Measurements from ENCODE around the gene TPST1. TPM values are rescaled to one million over a fixed set of nuclear protein-coding genes. Genes with fewer than 3 reads are reported as not detected.
"Not testable (repeated sequence)": the region's sequence is repeated elsewhere in the genome, so short reads cannot be mapped to it uniquely, and the experiment has no call there.

TPST1 gene
- total and polyA plus RNA-seq, 12 donors = 2.0 to 7.3 (median 4.7) TPM

DNA sequence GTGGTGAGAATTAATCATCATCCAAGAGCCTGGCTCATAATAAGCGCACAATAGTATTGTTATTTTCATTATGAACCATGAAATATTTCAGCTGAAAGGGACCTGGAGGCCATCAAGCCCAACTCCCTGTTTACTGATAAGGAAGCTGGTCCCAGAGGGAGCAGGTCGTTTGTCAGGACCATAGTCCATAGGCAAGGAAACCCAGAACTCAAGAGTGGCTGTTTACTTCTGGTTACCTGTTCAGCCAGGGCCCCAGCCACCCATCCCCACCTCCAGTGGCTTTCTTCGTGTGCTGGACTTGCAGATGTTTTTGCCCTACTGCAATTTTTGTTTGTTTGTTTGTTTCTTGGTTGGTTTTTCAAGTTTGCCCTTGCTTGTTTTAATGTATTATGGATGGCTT, 152.0 kb downstream of the TPST1 start:
- intact Hi-C loops (cut with DNase I) = no loop called here
- Histone ChIP-seq H3K4me1 (peaks cover 0 to 10% (median 0%) of the 10 kb centered on the region in 9 donors), H3K27ac (no peak overlapping the region), H3K9me3 (no peaks in the 10 kb centered on the region), H3K36me3 (peaks cover 0 to 8% (median 0%) of the 10 kb centered on the region in 9 donors), H3K27me3 (no peaks in the 10 kb centered on the region), H3K4me3 (no peak overlapping the region)
- DNase-seq = no peak
- WGBS, 2 donors = 71 to 74% methylated on average over 3 of the region's 3 CpGs
- TF ChIP-seq, protein P1, sequence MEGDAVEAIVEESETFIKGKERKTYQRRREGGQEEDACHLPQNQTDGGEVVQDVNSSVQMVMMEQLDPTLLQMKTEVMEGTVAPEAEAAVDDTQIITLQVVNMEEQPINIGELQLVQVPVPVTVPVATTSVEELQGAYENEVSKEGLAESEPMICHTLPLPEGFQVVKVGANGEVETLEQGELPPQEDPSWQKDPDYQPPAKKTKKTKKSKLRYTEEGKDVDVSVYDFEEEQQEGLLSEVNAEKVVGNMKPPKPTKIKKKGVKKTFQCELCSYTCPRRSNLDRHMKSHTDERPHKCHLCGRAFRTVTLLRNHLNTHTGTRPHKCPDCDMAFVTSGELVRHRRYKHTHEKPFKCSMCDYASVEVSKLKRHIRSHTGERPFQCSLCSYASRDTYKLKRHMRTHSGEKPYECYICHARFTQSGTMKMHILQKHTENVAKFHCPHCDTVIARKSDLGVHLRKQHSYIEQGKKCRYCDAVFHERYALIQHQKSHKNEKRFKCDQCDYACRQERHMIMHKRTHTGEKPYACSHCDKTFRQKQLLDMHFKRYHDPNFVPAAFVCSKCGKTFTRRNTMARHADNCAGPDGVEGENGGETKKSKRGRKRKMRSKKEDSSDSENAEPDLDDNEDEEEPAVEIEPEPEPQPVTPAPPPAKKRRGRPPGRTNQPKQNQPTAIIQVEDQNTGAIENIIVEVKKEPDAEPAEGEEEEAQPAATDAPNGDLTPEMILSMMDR (IDR thresholded peaks at IDR 0.05) = no peak
- no peak for ATAC-seq

DNA sequence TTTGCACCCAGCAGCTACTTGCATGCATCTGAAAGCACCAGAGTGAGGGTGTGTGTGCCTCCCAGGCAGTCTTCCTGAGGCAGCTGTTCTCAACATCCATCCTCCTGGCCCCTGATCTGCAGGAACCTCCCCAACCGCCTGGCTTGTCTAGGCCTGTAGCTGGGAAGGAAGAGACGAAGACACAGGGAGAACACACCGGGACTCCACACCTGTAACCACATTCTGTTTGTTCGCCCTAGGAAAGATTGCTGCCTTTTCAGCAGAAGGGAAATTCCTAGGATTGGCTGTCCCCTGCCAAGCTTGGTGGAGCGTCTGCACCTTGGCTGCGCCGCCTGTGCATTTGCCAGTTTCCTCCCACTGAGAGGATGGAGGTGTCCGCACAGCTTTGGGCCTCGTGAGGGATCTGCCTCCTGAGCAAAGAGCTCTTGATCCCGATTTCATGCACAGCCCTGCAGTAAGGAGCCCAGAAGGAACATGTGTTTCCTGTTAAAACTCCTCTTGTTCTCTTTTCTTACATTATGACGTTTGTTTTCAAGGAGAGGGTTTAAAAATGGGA, 154.6 kb downstream of the TPST1 start:
- Histone ChIP-seq H3K27ac (peak overlapping the region in 1 of 10 donors; percentile 6), H3K27me3 (no peaks in the 10 kb centered on the region), H3K36me3 (peaks cover 0 to 8% (median 0%) of the 10 kb centered on the region in 9 donors), H3K9me3 (no peaks in the 10 kb centered on the region), H3K4me1 (peaks cover 0 to 7% (median 0%) of the 10 kb centered on the region in 9 donors), H3K4me3 (no peak overlapping the region)
- DNase-seq (no peak), ATAC-seq (peak in 4 of 8 donors; percentile 37 to 71 (median 45))
- WGBS, 2 donors = 78 to 81% methylated on average over 11 of the region's 11 CpGs
- TF ChIP-seq, protein P1 (IDR thresholded peaks at IDR 0.05) = no peak
- intact Hi-C loops (cut with DNase I) = no loop called here

DNA sequence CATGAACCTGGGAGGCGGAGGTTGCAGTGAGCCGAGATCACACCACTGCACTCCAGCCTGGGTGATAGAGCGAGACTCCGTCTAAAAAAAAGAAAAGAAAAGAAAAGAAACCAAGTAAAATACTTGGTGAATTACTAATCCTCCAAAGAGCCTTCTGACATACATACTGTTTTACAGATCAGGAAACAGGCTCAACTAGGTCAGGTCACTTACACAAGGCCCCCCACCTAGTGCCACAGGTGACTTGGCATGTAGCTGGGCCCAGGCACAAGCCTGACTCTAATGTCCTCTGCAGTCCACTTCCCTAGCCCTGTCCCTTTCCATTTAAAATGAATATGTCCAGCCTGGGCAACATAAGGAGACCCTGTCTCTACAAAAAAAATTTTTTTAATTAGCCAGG, 157.0 kb downstream of the TPST1 start:
- H3K4me3 ChIP-seq = no peak overlapping the region
- TF ChIP-seq, protein P1 (IDR thresholded peaks at IDR 0.05) = no peak
- ATAC-seq = no peak
- DNase-seq = no peak
- H3K27ac ChIP-seq = no peak overlapping the region
- no peaks in the 10 kb centered on the region for H3K9me3 ChIP-seq
- H3K4me1 ChIP-seq = peaks cover 0 to 7% (median 0%) of the 10 kb centered on the region in 9 donors
- intact Hi-C loops (cut with DNase I) = no loop called here
- no peaks in the 10 kb centered on the region for H3K27me3 ChIP-seq
- peaks cover 0 to 8% (median 0%) of the 10 kb centered on the region in 9 donors for H3K36me3 ChIP-seq
- 100% methylated on average over 4 of the region's 4 CpGs for WGBS, 2 donors

DNA sequence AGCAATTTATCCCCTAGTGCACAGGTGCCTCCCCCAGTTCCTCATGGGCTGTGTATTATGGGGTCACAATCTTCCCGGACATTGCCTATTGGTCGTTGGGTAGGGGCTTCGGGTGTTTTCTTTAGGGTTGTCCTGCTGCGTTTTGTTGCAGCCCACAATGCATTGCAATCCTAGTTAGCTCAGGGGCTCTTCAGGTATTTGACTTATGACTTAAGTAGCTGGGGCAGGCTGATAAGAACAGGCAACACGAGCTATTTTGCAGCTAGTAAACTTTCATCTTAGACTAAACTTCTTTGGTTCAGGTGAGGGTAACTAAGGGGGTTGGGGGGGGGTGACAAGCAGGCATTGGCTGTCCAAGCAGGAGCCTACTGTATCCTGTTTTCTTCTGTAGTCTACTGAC, 158.5 kb downstream of the TPST1 start:
- peaks cover 0 to 7% (median 0%) of the 10 kb centered on the region in 9 donors for H3K4me1 ChIP-seq
- TF ChIP-seq, protein P1 (IDR thresholded peaks at IDR 0.05) = no peak
- intact Hi-C loops (cut with DNase I) = no loop called here
- H3K27ac ChIP-seq = no peak overlapping the region
- H3K27me3 ChIP-seq = no peaks in the 10 kb centered on the region
- ATAC-seq (no peak), DNase-seq (no peak)
- H3K9me3 ChIP-seq = no peaks in the 10 kb centered on the region
- 66 to 79% methylated on average over 5 of the region's 5 CpGs for WGBS, 2 donors
- no peak overlapping the region for H3K4me3 ChIP-seq
- peaks cover 0 to 7% (median 0%) of the 10 kb centered on the region in 9 donors for H3K36me3 ChIP-seq

DNA sequence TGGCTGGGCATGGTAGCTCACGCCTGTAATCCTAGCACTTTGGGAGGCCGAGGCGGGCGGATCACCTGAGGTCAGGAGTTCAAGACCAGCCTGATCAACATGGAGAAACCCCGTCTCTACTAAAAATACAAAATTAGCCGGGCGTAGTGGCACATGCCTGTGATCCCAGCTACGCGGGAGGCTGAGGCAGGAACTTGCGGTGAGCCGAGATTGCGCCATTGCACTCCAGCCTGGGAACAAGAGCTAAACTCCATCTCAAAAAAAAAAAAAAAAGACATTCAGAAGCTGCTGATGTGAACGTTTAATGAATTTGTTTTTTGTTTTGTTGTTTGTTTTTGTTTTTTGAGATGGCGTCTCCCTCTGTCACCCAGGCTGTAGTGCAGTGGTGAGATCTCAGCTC, 159.9 kb downstream of the TPST1 start:
- not testable (repeated sequence) for ATAC-seq

More for the DNA sequence above, 159.9 kb downstream of the TPST1 start:
- H3K36me3 ChIP-seq; intact Hi-C loops (cut with DNase I); H3K4me1 ChIP-seq; H3K9me3 ChIP-seq; DNase-seq; H3K4me3 ChIP-seq; H3K27ac ChIP-seq; H3K27me3 ChIP-seq: not testable (repeated sequence)
- 92 to 96% methylated on average over 14 of the region's 14 CpGs for WGBS, 2 donors
